ENCODE results near the gene BCL7A.

DNA sequence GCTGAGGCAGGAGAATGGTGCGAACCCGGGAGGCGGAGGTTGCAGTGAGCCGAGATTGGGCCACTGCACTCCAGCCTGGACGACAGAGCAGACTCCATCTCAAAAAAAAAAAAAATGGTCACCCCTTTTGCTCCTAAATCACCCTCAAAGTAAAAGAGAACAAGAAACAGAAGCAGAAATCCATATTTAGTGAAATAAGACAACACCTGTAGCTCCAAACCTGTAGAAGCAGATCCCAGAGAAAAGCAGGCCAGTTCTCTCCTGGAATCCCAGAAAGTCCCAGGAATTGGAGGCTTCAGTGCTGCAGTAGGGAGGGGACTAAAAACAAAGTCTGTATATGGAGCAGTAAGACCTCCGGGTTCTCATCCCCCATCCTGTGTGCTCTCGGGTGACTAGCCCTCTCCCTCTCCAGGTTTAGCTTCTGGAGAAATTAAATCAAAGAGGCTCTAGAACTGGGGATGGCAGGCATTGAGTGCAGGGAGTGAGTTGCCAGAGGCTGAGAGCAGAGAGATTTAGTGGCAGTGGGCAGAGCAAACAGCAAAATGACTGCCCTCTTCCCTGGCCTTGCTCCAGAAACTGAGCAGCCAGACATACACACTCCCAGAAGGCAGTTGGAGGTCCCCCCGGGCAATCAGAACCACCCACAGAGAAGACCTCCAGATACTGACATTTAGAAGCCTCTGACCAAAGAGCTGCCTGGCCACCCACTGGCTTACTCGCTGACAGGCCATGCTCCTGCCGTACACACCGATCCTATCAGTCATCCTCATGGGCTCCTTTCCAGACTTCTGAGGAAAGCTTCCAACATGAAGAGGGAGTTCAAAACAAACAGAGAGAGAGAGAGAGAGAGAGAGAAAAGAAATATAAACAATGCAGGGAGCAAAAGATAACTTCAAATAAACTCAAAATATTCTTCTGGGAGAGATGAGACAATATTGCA, 50.6 kb downstream of the BCL7A start:
- peak; percentile 69; the same call in 1 of the 2 replicates for TF ChIP-seq SIN3A (IDR thresholded peaks at IDR 0.05; ENCODE audit: borderline replicate concordance, insufficient read depth, low read length)
- TF ChIP-seq, protein P1, sequence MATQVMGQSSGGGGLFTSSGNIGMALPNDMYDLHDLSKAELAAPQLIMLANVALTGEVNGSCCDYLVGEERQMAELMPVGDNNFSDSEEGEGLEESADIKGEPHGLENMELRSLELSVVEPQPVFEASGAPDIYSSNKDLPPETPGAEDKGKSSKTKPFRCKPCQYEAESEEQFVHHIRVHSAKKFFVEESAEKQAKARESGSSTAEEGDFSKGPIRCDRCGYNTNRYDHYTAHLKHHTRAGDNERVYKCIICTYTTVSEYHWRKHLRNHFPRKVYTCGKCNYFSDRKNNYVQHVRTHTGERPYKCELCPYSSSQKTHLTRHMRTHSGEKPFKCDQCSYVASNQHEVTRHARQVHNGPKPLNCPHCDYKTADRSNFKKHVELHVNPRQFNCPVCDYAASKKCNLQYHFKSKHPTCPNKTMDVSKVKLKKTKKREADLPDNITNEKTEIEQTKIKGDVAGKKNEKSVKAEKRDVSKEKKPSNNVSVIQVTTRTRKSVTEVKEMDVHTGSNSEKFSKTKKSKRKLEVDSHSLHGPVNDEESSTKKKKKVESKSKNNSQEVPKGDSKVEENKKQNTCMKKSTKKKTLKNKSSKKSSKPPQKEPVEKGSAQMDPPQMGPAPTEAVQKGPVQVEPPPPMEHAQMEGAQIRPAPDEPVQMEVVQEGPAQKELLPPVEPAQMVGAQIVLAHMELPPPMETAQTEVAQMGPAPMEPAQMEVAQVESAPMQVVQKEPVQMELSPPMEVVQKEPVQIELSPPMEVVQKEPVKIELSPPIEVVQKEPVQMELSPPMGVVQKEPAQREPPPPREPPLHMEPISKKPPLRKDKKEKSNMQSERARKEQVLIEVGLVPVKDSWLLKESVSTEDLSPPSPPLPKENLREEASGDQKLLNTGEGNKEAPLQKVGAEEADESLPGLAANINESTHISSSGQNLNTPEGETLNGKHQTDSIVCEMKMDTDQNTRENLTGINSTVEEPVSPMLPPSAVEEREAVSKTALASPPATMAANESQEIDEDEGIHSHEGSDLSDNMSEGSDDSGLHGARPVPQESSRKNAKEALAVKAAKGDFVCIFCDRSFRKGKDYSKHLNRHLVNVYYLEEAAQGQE (IDR thresholded peaks at IDR 0.05; ENCODE audit: insufficient read depth in 1 of 2, low read depth in 2 of 2, low read length in 2 of 2) = no peak
